ENCODE results near the gene RBSN.
"Not testable (repeated sequence)": the region's sequence is repeated elsewhere in the genome, so short reads cannot be mapped to it uniquely, and the experiment has no call there.

RBSN gene

DNA sequence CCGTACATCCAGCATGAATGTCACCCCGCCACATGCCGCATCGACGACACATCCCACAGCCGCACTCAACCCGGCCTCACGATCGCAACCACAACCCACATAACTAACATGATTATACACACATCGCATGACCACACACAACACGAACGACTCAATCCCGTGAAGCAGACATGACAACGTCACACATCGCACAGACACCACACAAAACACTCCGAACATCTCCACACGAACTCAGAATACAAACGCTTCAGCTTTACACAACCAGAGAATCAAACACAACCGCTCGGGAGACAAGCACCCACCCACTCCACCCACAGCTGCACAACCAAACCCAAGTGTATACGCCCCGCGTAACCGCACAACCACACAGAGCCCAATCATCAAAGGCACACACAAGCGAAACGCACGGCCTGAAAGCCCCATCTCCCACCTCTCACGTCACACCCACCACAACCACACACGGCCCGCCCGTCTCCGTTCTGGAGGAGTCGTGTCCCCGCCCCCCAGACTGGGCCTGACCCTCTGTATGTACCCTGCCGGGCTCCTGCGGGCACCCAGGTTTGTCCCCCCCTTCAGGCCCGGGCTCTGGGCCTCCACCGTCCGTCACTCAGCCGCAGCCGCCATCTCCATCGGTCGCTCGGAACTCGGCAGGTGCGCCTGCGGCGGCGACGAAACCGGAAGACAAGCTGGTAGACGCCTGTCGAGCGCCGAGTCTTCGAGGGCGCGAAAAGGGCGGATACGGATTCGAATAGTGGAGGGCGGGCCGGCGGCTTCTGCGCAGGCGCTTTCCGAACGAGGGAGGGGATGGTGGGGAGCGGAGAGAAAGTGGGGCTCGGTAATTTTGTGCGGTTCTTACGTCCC lies at the start of gene RBSN:
Gene RBSN (minus strand): TSS at position 646 of the 861 bp plus-strand sequence. CDS start 3,028 bp downstream, outside the sequence.
- peak; percentile 92 to 95 for DNase-seq

DNA sequence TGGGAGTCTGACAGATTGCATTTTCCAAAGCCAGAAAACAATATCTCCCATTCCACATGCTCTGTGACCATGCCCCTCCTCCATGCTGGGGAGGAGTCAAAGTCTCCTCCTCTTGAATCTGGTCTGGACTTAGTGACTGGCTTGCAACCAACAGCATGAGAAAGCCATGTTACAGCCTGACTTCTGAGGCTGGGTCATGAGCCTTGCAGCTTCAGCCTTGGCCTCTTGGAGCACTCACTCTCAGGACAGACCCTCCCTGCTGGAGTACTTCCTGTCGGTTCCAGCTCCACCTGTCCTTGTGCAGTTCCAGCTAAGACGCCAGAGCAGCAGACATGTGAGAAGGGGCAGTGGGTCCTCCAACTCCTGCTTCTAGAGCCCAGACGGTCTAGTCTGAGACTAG lies 49.7 kb upstream of the RBSN start:
- no peak for DNase-seq

DNA sequence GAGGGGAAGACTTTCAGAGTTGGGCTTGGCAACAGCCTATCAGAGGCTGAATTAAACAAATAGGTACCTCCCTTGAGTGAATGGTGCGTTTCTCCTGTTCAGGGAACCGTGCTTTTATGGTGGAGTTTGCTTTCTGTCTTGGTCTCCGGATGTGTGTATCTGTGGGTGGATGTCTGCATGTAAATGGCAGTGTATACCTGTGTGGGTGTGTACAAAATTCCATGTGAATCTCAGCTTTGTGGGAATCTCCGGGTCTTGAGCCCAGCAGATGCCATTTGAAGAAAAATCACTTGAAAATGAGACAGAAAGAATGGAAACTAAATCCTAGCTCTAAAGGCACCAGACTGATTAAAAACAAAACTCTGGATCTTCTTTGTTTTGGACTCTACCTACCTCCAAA lies 37.9 kb upstream of the RBSN start:
- not testable (repeated sequence) for DNase-seq

DNA sequence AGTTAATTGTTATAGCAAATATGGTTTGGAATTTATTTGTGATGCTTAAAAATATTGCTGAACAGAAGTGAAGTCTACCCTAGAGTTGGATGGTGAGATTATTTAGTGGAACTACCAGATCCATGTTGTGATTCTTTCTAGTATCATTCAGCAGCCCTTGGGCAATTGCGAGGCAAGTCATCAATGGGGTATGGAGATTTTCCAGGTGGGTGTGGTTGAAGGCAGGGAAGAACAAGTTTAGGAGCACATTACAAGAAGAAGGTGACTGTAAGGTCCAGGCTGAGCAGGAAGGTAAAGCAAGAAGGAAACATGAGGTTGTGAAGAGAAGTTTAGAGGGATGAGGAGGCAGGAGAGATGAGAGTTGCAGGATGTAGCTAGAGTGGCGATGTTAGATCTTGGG lies 36.0 kb upstream of the RBSN start:
- DNase-seq, result not testable (repeated sequence)

DNA sequence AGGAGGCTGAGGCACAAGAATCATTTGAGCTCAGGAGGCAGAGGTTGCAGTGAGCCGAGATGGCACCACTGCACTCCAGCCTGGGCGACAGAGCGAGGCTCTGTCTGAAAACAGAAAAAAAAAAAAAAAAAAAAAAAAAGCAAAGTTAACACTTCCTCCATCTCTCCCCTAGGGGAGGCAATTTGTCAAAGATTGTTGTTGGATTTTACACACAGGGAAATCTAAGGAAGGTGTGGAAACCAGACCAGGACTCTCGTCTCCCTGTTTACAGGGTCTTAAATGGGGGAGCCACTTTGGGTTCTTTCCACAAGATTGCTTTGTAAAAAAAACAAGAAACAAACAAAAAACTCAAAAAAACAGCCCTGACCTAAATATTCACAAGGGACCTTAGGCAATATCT lies 29.5 kb upstream of the RBSN start:
- not testable (repeated sequence) for DNase-seq

DNA sequence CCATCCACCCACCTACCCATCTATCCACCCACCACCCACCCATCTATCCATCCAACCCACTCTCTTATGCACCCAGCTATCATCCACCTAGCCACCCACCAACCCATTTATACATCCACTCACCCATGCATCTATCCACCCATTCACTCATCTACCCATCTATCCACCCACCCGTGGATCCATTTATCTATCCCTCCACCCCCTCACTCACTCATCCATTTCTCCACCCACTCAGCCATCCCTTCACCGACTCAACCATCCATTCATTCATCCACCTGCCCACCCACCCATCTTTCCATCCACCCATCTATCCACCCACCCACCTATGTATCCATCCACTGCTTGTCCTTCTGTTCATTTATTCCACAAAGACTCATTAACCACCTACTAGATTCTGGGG lies 28.0 kb upstream of the RBSN start:
- not testable (repeated sequence) for DNase-seq

DNA sequence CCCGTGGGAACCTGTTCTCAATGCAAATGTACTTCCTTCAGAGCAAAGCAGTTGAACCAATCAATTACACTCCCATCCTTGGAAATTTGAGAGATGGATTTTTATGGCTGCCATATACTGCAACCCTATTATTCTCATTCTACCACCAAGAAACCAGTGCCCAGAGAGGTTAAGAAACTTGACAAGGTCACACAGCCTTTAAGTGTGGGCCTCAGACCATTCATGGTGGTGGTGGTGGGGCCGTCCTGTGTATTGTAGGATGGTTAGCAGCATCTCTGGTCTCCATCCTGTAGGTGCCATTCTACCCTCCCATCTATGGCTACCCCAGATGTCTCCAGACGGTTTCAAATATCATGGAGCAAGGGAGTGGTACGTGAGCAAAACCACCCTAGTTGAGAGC lies 23.4 kb upstream of the RBSN start:
- DNase-seq, result no peak

DNA sequence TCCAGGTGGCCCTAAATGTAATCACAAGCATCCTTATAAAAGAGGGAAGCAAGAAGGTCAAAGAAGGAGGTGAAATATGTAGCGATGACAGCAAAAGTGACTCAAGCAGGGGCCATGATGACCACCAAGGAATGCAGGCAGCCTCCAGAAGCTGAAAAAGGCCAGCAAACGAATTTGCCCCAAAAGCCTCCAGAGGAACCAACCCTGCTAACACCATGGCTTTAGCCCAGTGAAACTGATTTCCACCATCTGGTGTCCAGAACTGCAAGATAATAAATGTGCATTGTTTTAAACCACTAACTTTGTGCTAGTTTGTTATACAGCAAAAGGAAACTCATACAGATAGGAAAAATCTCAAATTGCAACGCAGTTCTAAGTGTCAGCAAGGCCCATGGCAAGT lies 23.0 kb upstream of the RBSN start:
- no peak for DNase-seq

DNA sequence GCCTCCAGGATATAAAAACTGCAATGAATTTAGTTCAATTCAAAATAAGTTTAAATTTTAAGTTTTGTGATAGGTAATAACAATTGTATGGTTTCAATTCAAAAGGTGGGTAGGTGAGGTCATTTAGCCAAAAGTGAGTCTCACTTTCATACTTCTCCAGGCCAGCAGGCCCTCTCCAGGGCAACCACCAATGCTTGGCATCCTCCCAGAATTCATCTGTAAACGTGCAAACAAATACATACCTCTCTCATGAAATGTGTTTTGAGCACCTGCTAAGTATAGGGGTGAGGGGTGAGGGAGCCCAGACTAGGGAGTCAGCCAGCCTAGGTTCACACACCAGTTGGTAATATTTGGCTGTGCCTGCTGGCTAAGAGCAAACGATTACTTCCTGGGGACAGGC lies 22.0 kb upstream of the RBSN start:
- DNase-seq, result no peak

DNA sequence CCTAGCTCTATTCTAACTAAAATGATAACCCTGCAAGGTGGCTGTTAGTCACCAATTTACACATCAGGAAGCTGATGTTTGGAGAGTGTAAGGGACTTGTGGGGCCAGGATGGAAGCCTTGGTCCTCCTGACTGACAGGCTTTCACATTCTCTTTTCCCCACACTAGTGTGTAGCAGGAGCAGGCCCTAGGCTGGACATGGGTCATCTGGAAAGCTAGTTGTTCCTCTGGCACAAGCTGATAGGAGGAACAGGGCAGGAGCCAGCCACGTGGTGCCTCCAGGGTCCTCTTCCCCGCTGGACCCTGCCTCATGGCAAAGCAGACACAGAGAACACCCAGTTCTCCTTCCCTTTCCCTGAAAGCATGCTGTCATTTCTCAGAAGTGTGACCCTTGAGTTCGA lies 18.1 kb upstream of the RBSN start:
- DNase-seq, result no peak

DNA sequence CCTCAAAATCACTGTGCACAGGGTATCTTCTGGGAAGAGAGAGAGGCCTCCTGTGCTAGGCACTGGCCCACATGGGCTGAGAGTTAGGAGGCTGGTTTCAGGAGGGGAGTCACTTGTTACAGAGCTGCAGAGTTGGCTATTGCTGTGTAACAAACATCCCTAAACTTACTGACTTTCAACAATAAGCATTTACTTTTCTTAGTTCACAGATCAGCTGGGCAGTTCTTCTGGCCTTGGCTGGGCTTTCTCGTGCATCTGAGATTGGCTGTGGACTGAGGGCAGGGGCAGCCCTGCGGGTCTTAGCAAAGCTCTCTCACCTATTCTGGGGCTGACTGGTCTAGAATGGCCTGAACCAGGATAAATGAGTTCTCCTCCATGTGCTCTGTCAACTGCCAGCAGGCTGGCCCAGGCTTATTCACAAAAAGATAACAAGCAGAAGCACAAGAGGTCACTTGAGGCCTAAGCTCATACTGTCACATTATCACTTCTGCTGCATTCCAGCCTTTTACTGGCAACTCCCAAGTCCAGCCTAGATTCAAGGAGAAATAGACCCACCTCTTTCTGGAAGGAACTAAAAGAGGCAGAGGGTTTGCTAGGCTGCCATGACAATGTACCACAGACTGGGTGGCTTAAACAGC lies 17.2 kb upstream of the RBSN start:
- DNase-seq, result no peak

DNA sequence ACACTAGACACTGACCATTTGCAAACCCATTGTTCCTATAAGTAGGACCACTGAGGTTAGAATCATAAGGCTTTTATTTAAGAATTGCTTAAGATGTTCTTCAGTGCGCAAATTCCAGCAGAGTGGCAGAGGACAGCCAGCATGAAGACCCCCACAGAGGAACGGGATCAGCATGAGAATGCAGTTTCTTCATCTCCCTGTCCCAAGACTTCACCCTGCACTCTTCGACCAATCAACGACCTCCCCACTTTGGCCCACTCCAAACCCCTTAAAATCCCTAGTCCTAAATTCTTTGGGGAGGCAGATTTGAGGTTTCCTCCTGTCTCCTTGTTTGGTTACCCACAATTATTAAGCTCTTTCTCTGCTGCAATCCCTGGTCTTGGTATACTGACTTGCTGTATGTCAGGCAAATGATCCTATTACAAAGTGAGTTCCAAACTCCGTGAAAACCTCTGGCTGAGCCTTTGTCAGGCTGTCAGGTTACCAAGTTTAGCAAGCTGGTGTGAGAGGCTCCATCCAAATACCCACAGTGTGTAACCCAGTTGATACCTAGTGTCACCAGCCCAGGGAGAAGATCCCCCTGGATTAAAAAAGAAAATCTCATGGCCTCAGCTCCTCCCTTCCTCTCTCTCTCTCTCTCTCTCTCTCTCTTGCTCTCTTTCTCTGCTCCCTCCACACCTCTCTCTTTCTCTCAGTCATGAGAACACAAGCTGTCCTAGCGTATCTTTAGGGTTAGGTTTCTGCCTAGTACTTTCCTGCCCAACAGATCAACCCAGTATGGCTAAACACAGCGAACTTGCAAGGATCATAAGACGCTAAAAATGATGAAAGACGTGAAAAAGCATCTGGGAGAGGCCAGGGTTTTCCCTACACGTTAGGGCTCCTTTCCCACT lies 15.8 kb upstream of the RBSN start:
- DNase-seq, result no peak

DNA sequence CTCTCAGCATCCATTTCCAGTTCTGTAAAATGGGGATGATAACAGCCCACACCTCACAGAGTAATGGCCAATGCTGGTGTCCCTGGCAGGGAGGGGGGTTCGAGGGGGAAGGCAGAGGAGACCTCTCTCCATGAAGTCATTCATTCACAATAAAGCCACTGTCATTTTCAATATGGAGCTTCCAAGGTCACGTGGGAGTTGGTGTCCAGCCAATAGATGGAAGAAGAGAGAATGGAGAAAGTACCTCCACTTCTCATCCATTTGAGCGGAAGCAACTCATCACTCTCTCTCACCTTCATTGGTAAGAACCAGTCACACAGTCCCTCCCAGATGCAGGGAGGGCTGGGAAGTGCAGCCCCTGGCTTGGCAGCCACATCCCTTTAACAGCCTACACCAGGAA lies 14.9 kb upstream of the RBSN start:
- DNase-seq, result no peak

DNA sequence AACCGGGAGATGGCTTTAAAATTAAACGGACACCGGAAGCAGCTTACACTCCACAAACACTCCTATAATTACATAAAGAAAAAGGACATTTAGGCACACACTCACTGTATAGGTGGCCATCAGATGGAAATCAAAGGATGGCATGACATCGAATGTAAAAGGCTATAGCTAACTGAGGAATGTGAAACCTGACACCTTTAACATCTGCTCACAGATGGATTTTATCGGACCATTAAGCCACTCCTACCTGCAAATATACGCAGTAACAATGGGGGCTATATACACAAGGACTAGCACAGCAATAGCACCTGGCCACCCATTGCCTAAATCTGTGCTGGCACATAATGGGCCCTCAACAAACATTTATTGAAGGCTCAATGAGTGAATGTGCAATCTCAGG lies 14.5 kb upstream of the RBSN start:
- DNase-seq, result no peak

DNA sequence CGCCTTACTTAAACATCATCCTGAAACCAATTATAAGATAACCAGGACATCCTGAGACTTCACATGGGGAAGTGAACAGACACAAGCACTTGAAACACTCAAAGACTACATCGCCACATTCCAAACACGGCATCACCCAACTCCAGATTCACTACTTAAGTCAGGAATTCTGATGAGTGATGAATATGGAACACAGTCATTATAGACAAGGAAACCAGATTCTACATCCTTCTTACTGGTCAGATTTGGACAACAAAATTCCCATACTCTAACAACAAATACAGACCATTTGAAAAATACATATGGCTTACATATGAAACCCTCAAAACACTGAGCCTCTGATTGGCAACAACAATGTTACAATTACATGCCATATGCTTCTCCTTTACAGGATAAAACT lies 13.1 kb upstream of the RBSN start:
- DNase-seq, result no peak

DNA sequence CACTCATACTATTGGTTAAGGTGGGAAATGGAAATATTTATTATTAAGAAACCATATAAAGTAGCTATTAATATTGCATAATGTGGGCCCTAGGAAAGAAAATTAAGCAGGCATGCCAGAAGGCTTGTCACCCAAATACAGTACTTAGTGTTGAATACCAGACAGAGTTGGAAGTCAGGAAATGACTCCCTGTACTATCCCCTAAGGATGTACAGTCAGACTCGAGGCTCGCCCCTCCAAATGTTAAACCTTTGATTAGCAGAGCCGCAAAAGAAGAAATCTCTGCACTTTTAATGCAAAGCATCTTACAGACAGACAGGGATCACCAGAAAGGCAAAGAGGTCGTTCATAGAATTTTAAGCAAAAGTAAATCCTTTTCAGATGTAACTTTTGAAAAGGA lies 11.3 kb upstream of the RBSN start:
- no peak for DNase-seq

DNA sequence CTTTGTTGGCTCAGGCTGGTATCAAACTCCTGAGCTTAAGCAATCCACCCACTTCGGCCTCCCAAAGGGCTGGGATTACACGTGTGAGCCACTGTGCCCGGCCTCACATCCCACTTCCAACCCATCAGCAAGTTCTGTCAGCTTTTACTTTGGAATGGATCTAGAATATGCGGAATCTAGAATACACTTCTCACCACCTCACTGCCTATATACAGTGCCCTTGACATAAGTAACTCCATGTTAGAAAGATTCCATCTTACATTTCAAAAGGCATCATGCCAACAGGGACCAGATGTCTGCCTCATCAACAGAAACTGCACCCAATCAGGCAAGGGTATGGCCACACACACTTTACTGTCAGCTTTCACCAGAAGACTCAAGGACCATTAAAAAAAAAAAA lies 9.9 kb upstream of the RBSN start:
- DNase-seq, result no peak

DNA sequence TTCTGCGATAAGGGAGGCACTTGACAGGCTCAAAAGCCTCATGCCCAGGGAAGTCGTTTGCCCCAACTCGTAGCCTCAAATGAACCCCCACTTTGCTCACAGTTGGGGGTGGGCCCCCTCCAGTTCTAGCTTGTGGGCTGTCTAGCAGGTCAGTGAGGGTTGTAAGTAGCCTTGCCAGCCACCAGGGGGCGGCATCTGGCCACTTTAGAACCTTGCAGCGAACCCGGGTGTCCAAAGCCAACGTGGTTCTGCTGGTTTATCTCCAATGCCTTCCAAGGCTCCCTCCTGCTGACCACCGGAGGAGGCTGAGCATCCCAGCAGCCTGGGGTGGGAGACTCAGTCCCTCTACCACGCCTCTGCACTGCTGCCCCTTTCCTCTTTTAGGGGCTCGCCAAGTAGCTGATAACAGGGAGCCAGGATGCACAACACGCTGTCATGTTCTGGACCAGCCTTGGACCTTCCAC lies 9.2 kb upstream of the RBSN start:
- peak; percentile 47 to 80 for DNase-seq

DNA sequence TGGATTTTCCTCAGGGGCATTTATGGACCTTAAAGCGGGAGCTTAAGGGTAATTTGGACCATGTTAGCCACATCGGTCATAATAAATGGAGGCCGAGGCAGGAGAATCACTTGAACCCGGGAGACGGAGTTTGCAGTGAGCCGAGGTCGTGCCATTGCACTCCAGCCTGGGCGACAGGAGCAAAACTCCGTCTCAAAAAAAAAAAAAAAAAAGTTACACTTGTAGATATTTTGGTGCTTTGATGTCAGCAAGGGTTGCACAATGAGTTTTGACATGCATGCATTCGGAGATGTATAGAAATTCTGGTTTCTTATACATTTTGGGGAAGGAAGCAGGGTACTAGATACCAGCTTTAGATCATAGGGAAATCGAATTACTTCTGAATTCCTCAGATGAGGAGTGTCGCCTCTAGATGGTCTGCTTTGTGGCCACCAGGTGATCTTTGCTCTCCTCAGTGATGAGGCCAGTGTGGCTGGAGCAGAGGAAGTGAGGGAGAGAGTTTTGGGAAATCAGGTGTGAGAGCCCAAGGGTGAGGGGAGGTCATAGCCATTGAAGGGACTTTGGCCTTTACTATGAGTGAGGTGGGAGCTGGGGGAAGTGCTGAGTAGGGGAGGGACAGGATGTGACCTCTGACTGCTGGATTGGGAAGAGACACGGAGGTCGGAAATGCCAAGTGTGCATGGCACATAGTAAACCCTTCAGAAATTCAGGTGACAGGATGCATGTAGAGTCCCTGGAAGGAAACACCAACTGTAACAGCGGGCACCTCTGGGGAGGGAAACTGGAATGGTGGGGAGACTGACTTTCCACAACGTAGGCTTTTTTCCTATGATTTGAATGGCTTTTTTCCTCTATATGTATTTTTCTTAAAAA lies 8.4 kb upstream of the RBSN start:
- DNase-seq, result no peak

DNA sequence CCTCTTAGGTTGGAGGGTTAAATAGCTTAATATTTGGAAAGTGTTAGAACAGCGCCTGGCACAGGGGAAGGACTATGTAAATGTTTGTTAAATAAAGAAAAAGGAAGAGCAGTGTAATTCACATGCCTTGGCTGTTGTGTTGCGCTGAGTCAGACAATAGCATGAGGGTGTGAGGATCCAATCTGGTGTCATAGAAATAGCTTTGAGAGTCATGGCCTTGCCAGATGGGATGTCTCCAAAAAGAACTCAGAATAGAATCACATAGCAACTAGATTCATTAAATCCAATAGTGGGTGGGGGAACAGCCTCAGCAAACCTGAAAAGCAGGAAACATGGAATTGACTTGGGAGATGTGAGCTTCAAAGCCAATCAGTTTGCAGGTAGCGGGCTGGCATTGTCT lies 3.9 kb upstream of the RBSN start:
- DNase-seq, result peak; percentile 10 to 33

DNA sequence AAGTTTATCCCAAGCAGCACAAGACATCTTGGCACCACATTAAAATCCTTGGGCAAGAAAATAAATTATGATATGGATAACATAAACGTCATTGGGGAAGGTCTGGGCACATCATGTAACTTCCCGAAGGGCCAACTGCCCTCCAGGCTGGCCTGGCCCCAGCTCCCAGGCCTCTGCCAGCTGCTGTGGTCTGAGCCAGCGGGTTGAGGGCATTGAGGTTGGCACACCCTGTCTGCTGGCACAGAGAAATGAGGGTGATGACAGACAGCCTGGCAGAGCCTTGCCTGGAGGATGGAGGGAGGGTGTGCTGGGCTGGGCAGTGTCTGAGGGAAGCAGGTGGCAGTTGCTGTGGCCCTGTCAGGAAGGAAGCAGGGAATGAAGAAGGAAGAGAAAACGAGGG lies 3.3 kb upstream of the RBSN start:
- DNase-seq, result no peak

DNA sequence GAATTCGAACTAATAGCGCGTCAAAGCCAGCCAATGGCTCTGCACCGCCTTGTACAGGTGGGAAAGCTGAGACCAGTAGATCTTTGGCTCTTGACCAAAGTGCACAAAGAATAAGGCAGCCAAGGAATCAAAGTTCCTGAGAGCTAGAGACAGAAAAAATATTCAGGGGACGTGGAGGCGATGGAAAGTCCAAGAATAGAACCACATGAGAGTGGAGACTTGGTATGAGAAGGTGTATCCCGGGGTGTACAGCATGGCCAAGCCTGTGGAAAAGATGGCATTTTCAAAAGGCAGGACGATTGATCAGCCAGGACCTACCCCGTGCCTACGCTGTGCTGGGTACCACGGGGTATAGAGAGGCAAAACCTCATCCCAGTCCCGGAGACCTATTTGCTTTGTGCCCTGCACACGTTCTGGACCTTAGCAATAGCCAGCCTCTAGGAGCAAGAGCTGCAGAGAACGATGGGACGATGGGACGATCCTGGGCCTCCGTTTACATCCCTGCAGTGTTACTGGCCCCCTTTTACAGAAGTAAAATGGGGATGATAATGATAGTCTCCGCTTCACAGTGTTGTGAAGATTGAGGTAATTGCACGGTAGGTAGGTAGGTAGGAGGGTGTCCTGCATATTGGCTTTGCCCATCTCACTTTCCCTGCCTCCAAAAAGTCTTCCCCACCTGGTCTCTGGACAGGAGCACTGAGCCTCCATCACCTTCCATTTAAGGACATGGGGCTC lies 583 bp upstream of the RBSN start:
- no peak for DNase-seq

All from inflammatory macrophage treated with lipopolysaccharide for 1 hour (primary cell).